ENCODE data around the gene LYPD6B.

Gene LYPD6B

DNA sequence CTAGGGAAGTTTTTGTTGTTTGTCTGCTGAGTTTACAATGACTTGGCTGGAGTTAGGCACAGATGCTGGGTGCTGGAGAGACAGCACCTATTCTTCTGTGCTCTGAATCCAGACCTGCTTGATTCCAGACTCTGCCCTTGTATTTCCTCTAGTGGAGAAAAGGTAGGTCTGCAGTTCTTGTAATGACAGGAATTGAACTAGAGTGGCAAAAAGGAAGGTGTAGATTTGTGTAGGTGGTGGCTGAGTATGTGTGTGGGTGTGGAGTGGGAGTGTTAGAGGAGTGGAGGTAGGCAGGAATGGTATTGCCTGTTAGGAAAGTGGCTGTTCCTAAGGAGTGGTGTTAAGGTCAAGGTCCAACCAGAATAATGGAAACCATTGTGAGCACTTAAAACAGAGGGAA is 220.0 kb downstream of the LYPD6B start:
- TF ChIP-seq, protein P1, sequence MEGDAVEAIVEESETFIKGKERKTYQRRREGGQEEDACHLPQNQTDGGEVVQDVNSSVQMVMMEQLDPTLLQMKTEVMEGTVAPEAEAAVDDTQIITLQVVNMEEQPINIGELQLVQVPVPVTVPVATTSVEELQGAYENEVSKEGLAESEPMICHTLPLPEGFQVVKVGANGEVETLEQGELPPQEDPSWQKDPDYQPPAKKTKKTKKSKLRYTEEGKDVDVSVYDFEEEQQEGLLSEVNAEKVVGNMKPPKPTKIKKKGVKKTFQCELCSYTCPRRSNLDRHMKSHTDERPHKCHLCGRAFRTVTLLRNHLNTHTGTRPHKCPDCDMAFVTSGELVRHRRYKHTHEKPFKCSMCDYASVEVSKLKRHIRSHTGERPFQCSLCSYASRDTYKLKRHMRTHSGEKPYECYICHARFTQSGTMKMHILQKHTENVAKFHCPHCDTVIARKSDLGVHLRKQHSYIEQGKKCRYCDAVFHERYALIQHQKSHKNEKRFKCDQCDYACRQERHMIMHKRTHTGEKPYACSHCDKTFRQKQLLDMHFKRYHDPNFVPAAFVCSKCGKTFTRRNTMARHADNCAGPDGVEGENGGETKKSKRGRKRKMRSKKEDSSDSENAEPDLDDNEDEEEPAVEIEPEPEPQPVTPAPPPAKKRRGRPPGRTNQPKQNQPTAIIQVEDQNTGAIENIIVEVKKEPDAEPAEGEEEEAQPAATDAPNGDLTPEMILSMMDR (IDR thresholded peaks at IDR 0.05; ENCODE audit: control insufficient read depth, extremely low read depth, insufficient read depth): peak; percentile 43
- DNase-seq (ENCODE audit: low read depth): peak; percentile 19
- no peak overlapping the region for H3K4me3 ChIP-seq (ENCODE audit: low read depth, low read length)

GRCh38 chr2:149259136-149259535 is 220.6 kb downstream of the LYPD6B start:
- no peak overlapping the region for H3K4me3 ChIP-seq (ENCODE audit: low read depth, low read length)
- TF ChIP-seq, protein P1 (IDR thresholded peaks at IDR 0.05; ENCODE audit: control insufficient read depth, extremely low read depth, insufficient read depth): peak; percentile 9; the same call in 1 of the 2 replicates
- DNase-seq (ENCODE audit: low read depth): no peak

DNA sequence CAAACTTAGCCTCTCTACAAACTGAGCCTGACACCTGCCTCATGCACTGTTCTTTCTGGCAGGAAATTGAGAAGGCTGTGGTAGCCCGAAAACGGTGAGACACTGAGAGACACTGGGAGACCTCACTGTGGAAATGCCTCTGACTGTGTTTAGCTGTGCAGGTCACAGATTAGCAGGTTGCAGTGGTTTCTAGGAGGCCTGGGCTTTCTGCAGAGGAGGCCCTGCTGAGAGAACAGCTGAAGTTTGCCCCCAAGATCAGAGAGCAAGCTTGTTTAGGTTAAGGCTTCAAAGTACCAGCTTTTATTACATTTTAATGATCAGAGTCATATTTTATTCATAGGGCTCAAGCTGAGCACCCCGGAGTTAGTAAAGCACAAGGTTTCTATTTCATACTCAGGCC is 223.2 kb downstream of the LYPD6B start:
- H3K4me3 ChIP-seq (ENCODE audit: low read depth, low read length): no peak overlapping the region
- no peak for DNase-seq (ENCODE audit: low read depth)
- TF ChIP-seq, protein P1 (IDR thresholded peaks at IDR 0.05; ENCODE audit: control insufficient read depth, extremely low read depth, insufficient read depth): no peak
